AG04450 (cell line): Measurements from ENCODE around the gene OR2M2. TPM values are rescaled to one million over a fixed set of nuclear protein-coding genes. Genes with fewer than 3 reads are reported as not detected.

Experiments
- CTCF ChIA-PET: fragments of 300-600, 350-600 bp; formaldehyde crosslinking; extraction: SDS; loops from one replicate; lab custom pipeline; 2022; ENCODE audit warnings: antibody characterized with exemption, inconsistent platforms; lab: Charles Lee
- POLR2A ChIA-PET: fragments of 350-600 bp; formaldehyde crosslinking; extraction: SDS; loops from one replicate; lab custom pipeline; 2021; ENCODE audit warnings: antibody characterized with exemption, inconsistent platforms; lab: Yijun Ruan, JAX
- DNase-seq: peaks from one replicate; pipeline ENCODE4 v3.0.0-alpha.2; 2011; ENCODE audit warnings: low read depth, low spot score
- H3K27ac ChIP-seq: one replicate; pipeline ENCODE4 v1.5.1; 2012; ENCODE audit warnings: low read depth, low read length, control low read depth
- H3K27me3 ChIP-seq: one replicate; pipeline ENCODE4 v1.6.0; 2012; ENCODE audit warnings: low read length; ENCODE audit not compliant: control insufficient read depth, insufficient read depth
- H3K4me3 ChIP-seq: 2 replicates; pipeline ENCODE4 v1.5.1; 2011; ENCODE audit warnings: mild to moderate bottlenecking, low read depth, low read length, control low read depth
- H3K9me3 ChIP-seq: 2 replicates; pipeline ENCODE4 v1.5.1; 2012; ENCODE audit warnings: low read length; ENCODE audit not compliant: control insufficient read depth, insufficient read depth
- CTCF ChIP-seq: IDR thresholded peaks from 2 replicates; pipeline ENCODE4 v1.5.1; 2011; ENCODE audit warnings: low read depth, low read length, control low read depth, inconsistent platforms
- polyA plus RNA-seq: library from polyadenylated mRNA; depleted of rRNA; stranded (reverse); fragments of >200 nt; gene quantifications from 2 replicates; pipeline ENCODE4 v1.2.3, GENCODE V29; 2011

OR2M2 gene
- polyA plus RNA-seq, 1 experiment: not detected

- no peak within 1 kb of the TSS for H3K27ac ChIP-seq
- DNase-seq: no peak
- ChIA-PET CTCF (no interaction called here), POLR2A (no interaction called here)
- no peak for TF ChIP-seq CTCF
- H3K4me3 ChIP-seq: no peak within 1 kb of the TSS
- no peaks in the 10 kb centered on the region for H3K27me3 ChIP-seq
- H3K9me3 ChIP-seq: peaks cover 4% of the 10 kb centered on the region; the same call in 1 of the 2 replicates
These were observed 30.0 kb upstream of the OR2M2 start, which contains the start of gene OR2M5 for GRCh38 chr1:248144513-248145198. TSS of gene OR2M5 (plus strand) at chr1:248145148. CDS start at chr1:248145148, 0 bp downstream.

GRCh38 chr1:248152056-248152827 lies 22.4 kb upstream of the OR2M2 start:
- Histone ChIP-seq H3K27me3 (no peaks in the 10 kb centered on the region), H3K27ac (no peak overlapping the region), H3K9me3 (peaks cover 15% of the 10 kb centered on the region; the same call in 1 of the 2 replicates), H3K4me3 (no peak overlapping the region)
- no peak for TF ChIP-seq CTCF
- DNase-seq: no peak
- CTCF ChIA-PET: no interaction called here
- POLR2A ChIA-PET: no interaction called here

GRCh38 chr1:248155927-248156326 lies 18.7 kb upstream of the OR2M2 start:
- ChIA-PET POLR2A (no interaction called here), CTCF (no interaction called here)
- Histone ChIP-seq H3K27ac (no peak overlapping the region), H3K9me3 (peaks cover 15% of the 10 kb centered on the region; the same call in 1 of the 2 replicates), H3K4me3 (no peak overlapping the region), H3K27me3 (no peaks in the 10 kb centered on the region)
- DNase-seq: no peak
- TF ChIP-seq CTCF: no peak

GRCh38 chr1:248158758-248159157 lies 15.9 kb upstream of the OR2M2 start:
- Histone ChIP-seq H3K4me3 (no peak overlapping the region), H3K27ac (no peak overlapping the region), H3K27me3 (no peaks in the 10 kb centered on the region), H3K9me3 (peaks cover 4% of the 10 kb centered on the region; the same call in 1 of the 2 replicates)
- ChIA-PET POLR2A (no interaction called here), CTCF (no interaction called here)
- no peak for DNase-seq
- TF ChIP-seq CTCF: no peak

GRCh38 chr1:248164031-248164430 lies 10.6 kb upstream of the OR2M2 start:
- no peak for TF ChIP-seq CTCF
- no peak overlapping the region for H3K27ac ChIP-seq
- no peaks in the 10 kb centered on the region for H3K27me3 ChIP-seq
- ChIA-PET POLR2A (no interaction called here), CTCF (no interaction called here)
- DNase-seq: no peak
- no peak overlapping the region for H3K4me3 ChIP-seq
- H3K9me3 ChIP-seq: peaks cover 15% of the 10 kb centered on the region
